HG03060 (cell line): ENCODE results near the gene NDUFAF3.

Experiments used
- ATAC-seq: cut with Tn5 transposase; IDR thresholded peaks from one replicate; pipeline ENCODE4 v1.9.1; 2021; ENCODE audit warnings: low read depth, moderate number of reproducible peaks; ENCODE audit not compliant: unreplicated experiment

The NDUFAF3 gene

DNA sequence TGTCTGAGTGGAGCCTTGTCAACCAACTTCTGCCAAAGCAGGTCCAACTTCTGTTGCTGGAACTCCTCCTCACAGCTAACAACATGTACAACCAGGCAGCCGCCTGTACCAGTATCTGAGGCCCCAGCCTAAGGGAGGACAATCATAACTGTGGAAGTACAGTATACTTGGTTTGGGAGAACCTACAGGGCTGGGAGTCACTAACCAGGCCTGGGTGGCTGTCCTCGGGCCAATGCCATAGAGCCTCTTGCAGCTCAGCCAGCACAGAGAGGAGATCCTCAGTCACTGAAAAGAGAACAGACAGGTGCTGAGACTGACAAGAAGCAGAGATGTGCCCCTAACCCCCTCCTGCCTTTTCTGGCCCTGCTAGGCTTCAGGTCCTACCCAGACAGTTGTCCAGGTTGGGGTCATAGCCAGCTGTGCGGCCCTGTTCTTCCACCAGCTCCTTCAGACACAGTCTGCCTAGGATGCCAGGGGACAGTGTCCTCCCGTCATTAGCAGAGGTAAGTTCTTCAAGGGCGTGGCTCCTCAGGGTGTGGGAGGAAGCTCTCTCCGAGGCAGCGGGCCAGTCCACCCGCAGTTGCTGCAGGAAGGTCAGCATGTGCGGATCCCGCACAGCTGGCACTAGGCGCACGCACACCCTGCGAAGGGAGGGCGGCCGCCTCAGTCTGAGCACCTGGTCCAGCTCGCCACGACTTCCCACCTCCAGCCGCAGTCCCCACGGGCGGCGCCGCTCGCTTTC is 4.5 kb upstream of the NDUFAF3 start:
- ATAC-seq = no peak

DNA sequence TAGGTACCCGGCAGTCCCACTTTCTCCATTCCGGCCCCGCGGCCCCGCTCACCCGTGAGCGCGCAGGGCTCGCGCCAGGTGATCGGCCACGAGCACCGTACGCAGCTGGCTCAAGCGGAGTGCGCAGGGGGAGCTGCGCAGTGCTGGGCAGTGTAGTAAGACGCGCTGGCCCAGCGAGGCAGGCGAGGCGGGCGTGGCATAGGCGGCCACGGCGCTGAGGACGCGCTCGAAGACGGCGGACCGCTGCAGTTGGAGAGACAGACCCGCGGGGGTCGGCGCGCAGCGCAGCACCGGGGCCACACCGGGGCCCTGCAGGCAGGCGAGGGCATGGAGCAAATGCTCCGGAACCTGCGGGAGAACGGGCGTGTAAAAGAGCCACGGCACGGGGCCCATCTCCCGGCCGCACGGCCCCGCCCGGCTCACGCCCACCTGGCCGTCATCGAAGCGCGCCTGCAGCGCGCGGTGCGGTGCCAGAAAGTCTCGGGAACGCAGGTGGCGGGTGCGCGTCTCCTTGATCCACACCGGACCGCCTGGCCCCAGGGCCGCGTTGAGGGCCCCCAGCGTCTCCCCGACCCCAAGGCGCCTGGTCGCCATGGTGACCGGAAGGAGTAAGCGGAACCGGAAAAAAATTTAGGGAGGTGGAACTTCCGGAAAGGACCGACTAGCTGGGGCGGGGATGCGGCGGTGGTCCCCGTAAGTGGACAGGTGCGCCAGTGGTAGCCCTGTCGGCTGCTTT is 3.8 kb upstream of the NDUFAF3 start, which contains the start of gene DALRD3:
TSS of gene DALRD3 (minus strand) at position 610 of the 736 bp plus-strand sequence. CDS start at position 594, 16 bp downstream.
- no peak for ATAC-seq

DNA sequence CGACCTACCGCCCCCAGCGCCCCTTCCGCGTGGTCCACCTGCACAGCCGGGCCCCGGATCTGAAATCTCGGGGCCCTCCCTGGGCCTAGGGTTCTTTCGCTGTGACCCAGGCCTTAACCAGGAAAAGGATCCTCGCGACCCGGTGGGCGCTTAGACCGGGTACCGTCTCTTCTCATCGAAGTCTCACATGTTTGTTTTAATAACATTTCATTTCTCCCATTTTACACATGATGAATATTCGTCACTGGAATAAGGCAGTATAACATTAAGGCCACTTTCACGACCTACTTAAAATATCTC is 3.3 kb upstream of the NDUFAF3 start:
- ATAC-seq = no peak

DNA sequence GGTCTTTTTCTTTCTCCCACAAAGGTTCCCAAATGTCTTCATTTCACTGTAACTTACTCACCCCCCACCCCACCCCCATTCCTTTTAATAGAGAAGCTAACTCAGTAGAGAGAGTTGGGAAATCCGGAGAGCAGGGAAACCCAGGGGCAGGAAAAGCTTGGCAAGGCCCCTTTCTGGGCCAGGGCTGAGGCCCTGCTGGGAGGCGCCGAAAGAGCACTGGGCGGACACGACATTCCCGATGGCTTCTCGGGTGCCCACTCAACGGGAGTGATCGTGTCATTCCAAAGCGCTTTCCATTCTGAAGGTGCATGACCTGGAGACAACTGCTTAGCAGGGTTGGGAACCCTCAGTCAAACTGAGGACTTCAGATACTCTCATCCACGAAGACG is 2.0 kb upstream of the NDUFAF3 start:
- no peak for ATAC-seq

DNA sequence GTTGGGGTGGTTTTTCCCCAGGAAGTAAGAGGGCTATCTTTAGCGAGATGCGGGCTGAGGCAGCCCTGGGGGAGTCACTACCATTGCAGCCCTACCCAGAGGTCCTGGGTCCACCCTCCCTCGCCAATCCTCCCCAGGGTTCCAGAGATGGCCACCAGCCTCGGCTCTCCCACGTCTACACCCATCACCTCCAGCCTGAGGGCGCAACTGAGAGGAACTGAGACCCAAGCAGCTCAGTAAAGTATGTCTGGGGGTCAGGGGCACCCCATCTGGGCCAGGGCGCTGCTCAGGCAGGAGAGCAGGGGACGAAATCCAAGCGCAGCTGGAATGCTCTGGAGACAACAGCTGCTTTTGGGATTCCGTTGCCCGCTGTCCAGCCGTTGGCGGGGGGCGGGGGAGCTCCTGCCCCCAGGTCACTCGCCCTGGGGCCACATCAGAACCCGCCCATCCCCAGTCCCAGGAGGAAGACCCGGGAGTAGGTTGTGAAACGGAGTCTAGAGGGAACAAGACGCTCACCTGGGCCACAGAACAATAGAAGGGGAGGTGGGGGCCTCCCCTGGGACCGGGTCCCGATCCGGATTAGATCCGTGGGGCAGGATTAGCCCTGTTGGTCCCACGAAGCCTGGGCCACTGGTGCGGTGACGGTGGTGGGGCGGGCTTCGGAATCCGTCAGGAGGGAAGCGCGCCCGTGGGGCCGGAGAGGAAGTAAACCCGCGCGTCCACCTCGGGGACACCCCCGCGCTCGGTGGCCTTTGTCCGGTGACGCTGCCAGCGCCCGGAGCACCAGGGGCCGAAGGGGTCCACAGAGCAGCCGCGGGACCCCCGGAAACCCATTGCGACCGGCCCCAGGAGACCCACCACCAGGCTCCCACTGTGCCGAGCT is 1.4 kb upstream of the NDUFAF3 start:
- ATAC-seq = no peak

DNA sequence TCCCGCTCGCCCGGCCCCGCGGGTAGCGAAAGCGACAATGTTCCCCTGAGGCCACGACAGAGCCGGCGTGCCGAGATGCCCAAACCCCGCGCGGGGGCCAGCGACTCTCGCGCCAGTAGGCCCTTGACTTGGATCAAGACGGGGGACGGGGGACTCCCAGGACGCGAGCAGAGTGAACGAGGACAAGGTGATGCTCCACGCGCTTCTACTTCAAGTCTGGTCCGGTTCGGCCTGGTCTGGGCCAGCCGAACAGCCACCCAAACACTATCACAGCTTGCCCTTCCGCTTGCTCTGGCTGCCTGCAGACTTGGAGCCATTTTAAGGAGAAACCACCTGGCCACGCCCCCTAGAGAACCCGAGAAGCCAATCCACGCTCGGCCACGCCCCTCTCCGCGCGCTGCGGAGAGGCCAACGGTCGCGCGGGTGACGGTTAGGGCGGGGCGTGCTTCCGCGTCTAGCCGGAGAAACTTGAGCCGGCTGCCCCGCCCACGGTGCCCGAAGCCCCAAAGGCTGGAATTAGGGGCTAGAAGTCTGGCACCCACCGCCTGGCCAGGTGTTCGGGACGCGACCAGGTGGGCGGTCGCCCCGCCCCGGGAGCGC is 608 bp upstream of the NDUFAF3 start:
- ATAC-seq = peak; percentile 40

DNA sequence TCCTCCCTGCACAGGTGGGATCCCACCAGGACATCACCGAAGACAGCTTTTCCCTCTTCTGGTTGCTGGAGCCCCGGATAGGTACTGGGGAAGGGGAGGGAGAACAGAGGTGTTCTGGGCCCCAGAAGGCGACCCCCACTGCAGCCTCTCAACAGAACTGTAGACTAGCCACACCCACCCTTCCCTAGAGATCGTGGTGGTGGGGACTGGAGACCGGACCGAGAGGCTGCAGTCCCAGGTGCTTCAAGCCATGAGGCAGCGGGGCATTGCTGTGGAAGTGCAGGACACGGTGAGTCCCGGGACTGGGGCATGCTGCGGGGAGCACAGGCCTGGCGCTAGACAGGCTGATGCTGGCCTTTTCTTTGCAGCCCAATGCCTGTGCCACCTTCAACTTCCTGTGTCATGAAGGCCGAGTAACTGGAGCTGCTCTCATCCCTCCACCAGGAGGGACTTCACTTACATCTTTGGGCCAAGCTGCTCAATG is 809 bp downstream of the NDUFAF3 start:
- no peak for ATAC-seq

DNA sequence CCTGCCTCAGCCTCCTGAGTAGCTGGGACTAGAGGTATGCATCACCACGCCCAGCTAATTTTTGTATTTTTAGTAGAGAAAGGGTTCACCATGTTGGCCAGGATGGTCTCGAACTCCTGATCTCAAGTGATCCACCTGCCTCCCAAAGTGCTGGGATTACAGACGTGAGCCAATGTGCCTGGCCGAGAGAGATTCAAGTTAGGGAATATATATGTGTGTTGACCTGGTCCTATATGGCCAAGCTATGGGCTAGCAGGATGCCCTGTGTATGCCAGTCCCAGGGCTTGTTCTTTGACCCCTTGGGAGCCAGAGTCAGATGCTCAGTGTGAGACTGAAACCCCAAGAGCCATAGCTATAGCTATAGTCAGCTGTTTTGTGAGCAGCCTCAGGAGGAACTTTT is 1.9 kb downstream of the NDUFAF3 start:
- ATAC-seq = no peak

DNA sequence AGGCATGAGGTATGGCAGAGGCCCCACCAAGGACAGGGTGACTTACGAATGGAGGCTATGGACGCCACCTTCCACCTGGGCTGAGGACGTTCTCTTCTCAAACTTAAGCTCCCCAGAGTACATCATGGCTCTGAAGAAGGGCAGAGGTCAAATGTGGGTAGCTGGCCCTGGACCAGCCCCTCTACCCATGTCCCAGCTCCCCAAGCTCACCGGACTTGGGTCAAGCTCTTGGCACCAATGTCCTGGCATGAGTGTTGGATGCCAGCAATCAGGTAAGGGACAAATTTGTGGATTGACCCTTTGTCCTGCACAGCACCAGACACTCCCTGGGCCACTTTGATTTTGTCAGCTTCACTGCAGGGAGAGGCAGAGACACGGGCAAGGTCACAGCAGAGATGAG is 2.5 kb downstream of the NDUFAF3 start:
- no peak for ATAC-seq

DNA sequence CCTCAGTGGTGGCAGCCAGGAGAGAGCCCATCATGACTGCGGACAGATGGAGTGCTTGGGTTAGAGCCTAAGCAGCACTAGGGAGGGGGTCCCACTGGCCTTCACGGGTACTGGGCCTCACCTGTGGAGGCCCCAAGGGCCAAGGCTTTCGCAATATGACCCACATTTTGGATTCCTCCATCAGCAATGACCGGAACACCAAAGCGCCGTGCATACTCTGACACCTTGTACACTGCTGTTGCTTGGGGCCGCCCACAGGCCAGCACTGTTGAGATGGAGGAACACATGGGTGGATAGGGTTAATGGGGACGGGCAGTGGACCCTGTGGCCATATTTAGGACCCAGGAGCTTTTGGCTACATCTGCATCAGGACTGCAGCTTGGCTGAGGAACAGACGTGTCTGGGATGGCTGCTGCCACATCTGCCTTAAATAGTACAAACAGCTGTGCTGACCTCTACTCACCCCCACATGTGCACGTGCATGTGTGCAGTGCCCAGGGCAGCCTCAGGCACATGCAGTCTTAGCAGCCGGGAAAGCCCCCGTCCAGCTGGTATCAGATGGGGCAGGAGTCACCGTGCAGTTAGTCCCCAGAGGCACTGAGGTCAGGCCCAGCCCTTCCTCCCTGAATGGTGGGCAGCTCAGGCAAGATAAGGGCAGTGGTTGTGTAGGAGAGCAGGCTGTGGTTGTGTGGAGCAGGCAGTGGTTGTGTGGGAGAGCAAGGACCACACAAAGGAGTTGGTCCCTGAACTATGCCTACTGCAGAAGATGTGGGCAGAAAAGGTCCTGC is 3.3 kb downstream of the NDUFAF3 start:
- ATAC-seq = no peak

DNA sequence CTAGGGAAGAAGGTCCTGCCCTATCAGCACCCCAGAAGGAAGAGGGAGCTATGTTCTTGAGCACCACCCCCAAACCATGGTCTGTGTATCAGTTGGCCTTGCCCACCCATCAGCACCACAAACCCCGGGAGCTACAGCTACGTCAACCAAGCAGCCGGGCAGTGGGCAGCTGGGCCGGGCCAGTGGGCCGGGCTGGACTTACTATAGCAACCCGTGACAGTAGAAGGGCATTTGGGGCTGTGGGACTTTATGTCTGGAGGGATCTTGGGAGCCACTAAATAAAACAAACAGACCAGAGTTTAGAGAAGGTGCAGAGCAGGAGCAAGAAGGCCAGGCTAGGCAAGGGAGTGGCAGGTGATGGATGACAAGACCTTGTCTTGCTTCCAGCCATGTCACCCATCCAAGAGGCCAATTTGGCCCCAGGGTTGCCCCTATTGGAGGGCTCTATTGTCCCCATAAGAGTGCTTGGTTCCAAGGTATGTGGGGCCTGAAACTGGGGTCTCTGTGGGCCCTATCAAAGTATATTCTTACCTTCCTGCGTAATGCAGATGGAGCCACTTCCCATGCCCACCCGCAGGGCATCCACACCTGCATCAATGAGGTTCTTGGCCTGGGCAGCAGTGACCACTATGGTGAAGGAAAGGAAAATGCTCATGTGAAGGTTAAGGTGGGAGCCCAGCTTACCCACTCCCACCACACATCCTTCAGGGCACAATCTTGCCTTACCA is 4.0 kb downstream of the NDUFAF3 start:
- ATAC-seq = no peak

DNA sequence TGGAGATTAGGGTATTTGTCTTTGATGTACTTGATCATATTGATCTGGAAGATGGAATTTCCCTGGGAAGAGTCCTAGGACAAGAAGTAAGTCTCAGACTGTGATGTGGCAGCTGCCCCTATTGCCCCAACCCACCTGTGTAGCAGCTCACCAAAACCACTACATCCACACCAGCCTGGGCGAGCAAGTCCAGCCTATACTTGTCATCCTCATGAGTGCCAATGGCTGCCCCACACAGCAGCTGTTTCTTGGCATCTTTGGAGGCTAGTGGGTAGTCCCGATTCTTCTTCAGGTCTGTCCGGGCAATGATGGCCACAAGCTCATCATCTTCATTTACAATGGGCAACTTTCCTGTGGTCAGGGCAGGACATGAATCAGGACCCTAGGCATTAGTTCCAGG is 4.6 kb downstream of the NDUFAF3 start:
- ATAC-seq = no peak

DNA sequence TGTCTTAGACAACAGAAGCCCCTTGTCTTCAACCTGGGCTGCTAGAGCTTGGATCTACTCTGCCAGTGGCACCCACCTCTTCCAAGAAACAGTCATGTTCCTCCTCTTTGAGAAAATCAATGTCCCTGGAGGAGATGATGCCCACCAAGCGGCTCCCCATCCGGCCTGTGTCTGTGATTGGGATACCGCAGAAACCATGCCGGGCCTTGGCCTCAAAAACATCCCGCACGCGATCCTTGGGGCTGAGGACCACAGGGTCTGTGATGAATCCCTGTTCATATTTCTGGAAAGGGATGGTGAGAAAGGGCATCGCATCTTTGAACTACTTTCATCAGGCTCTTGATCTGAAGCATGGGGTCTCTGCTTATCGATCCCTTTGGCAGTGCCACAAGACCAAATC is 5.7 kb downstream of the NDUFAF3 start:
- no peak for ATAC-seq

DNA sequence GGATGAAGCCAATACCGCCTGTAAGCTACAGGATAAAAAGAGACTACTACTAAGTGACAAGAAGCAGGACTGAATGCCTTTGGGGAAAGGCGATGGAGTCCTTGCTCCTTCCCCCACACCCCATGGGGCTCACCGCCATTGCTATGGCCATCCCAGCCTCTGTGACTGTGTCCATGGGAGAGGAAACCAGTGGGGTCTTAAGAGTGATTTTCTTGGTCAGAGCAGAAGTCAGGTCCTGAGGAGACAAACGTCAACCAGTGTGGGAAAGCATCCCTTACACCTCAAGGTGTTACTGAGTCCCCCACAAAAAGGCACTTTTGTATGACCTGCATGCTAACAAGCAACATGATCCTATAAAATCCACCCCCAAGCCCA is 6.4 kb downstream of the NDUFAF3 start:
- ATAC-seq = no peak

DNA sequence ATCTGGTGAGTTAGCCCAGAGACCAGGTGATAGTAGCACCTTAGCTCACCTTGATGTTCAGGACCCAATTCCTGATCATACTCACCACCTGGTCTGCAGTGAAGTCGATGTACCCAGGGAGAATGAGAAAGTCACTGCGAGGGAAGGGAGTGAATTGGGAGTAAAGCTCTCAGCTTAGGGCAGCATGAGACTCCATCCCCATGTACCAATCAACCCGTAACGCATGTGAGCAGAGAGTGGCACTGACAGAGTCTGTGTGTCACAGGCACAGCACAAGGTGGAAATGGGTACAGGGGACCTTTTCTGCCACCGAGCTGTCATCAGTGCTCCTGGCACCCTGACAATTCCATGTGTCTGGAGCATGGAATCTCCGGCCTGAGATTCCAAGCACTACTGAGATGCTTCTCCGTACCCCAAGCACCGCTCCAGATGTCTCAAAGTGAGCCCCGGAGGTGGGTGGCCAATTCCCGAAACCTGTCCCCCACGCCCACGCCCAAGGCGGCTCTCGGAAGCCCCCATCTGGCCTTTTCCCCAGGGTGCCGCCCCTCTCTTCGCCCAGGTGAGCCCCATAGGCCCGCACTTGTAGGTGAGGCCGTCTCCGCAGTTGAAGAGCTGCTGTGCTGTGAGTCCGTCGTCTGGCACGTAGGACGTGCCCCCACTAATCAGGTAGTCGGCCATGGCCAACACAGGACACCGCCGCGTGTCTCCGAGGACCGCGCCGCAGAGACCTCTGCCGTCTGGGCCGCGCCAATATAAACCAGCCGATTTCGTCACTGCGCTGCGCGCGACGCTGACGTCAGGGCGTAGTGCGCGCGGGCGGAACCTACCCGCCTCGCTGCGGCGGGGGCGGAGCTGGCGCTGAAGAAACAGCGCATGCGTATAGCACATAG is 7.0 kb downstream of the NDUFAF3 start, which contains the start of gene IMPDH2:
TSS of gene IMPDH2 (minus strand) at position 726 of the 890 bp plus-strand sequence. CDS start at position 678, 48 bp downstream.
- ATAC-seq = peak; percentile 69

DNA sequence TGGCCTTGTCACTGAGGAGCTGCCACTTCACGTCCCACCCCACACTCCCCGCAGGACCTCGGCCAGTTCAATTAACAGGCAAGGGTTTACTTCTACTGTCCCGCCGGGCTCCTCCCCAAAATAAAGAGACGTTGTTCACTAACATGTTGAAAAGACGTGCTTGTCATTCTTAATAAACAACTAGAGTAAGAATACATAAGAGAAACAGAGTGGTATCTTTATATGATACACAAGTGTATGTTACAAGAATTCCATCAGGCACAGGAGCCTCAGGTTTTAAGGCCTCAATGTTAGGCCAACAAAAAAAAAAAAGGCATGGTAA is 7.6 kb downstream of the NDUFAF3 start:
- ATAC-seq = no peak

DNA sequence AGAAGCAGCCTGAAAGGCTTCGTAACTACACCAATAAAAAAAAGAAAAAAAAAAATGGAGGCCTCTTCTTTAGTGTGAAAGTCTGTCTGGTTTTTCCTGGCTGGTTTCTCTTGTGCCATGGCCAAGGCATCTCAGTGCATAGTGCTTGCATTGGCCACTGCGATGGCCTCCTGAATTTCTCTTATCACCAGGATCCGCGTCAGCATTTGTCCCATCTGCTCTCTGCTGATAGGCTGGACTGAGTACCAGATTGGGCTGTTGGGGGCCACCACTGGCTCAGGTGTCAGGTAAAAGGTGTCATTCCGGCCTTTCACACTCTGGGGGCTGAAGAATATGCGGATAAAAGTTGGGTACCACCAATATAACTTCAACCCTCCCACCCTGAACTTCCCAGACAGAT is 8.4 kb downstream of the NDUFAF3 start:
- ATAC-seq = no peak

DNA sequence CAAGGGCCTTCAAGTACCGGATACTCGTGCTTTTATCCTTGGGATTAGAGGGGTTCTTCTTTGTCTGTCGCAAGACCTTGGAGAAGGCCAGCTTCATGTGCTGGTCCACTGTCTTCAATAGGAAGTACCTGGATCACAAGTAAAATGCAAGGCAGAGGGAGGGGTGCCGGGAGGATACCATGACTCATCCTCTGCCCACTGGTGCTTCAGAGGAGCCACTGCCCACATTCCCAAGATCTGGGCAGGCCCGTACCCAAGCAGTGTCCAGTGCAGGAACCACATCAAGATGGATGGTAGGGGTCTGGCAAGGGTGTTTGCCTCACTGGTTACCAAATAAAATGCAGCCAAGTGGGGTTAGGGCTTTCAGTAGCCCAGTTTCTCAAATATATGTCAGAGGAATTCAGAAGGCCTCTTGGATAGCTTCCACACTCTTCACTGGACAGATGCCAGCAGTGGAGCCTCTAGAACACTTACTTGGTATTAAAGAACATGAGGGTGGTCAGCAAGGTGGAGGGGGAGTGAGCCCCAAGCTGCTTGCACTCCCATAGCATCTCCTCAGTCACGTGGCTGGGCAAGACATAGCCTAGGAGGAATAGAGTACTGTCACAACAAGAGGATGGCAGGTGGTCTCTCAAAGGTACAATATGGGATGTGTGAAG is 10.9 kb downstream of the NDUFAF3 start:
- ATAC-seq = no peak
